GM19193 (cell line): ENCODE data around the gene CDKN3.
A peak's percentile ranks its signal among the peaks of the same experiment; 100 is the strongest.

ENCODE experiments used
- POLR2A ChIP-seq: IDR thresholded peaks from 4 replicates; pipeline ENCODE4 v1.6.1; 2011; ENCODE audit not compliant: insufficient read depth, insufficient read length; ENCODE audit errors: extremely low read depth

CDKN3 gene

GRCh38 chr14:54440873-54441868, 44.4 kb downstream of the CDKN3 start, which contains the start of gene CNIH1:
Gene CNIH1 (minus strand): TSS chr14:54441374. CDS start chr14:54441327, 47 bp downstream.
- TF ChIP-seq POLR2A, result peak; percentile 84

- no peak for TF ChIP-seq POLR2A
Observed at GRCh38 chr14:54443981-54444380, 47.2 kb downstream of the CDKN3 start.

- no peak for TF ChIP-seq POLR2A
Observed at GRCh38 chr14:54444681-54445080, 47.9 kb downstream of the CDKN3 start.

GRCh38 chr14:54446161-54446693, 49.4 kb downstream of the CDKN3 start:
- no peak for TF ChIP-seq POLR2A

- TF ChIP-seq POLR2A, result no peak
Observed at GRCh38 chr14:54447231-54447692, 50.5 kb downstream of the CDKN3 start.

GRCh38 chr14:54450535-54450934, 53.7 kb downstream of the CDKN3 start:
- no peak for TF ChIP-seq POLR2A

- TF ChIP-seq POLR2A, result no peak
Observed at GRCh38 chr14:54451121-54451601, 54.4 kb downstream of the CDKN3 start.

GRCh38 chr14:54451961-54452360, 55.2 kb downstream of the CDKN3 start:
- no peak for TF ChIP-seq POLR2A

- TF ChIP-seq POLR2A, result no peak
Observed at GRCh38 chr14:54453252-54453651, 56.4 kb downstream of the CDKN3 start.

- TF ChIP-seq POLR2A, result no peak
Observed at GRCh38 chr14:54455363-54455762, 58.6 kb downstream of the CDKN3 start.

- no peak for TF ChIP-seq POLR2A
Observed at GRCh38 chr14:54457609-54457996, 60.8 kb downstream of the CDKN3 start.

- TF ChIP-seq POLR2A, result no peak
Observed at GRCh38 chr14:54459106-54459505, 62.3 kb downstream of the CDKN3 start.

- TF ChIP-seq POLR2A, result no peak
Observed at GRCh38 chr14:54462048-54462447, 65.2 kb downstream of the CDKN3 start.

- TF ChIP-seq POLR2A, result no peak
Observed at GRCh38 chr14:54465654-54466053, 68.8 kb downstream of the CDKN3 start.

- TF ChIP-seq POLR2A, result no peak
Observed at GRCh38 chr14:54467280-54467679, 70.5 kb downstream of the CDKN3 start.
